GM11168 (cell line): Measurements from ENCODE around the gene AMIGO1.

Experiments
- in situ Hi-C: fragments of 300-500 bp; cut with MboI; formaldehyde crosslinking; loops from one replicate; pipeline ENCODE4 v1.12.0; 2022; ENCODE audit warnings: low sequenced_read_pairs; ENCODE audit not compliant: unreplicated experiment

AMIGO1 gene

GRCh38 chr1:109508001-109508872 lies 1.3 kb downstream of the AMIGO1 start:
- in situ Hi-C loops = no loop called here

GRCh38 chr1:109504974-109505373 lies 4.6 kb downstream of the AMIGO1 start:
- in situ Hi-C loops = no loop called here

GRCh38 chr1:109503935-109504334 lies 5.6 kb downstream of the AMIGO1 start:
- in situ Hi-C loops = no loop called here

DNA sequence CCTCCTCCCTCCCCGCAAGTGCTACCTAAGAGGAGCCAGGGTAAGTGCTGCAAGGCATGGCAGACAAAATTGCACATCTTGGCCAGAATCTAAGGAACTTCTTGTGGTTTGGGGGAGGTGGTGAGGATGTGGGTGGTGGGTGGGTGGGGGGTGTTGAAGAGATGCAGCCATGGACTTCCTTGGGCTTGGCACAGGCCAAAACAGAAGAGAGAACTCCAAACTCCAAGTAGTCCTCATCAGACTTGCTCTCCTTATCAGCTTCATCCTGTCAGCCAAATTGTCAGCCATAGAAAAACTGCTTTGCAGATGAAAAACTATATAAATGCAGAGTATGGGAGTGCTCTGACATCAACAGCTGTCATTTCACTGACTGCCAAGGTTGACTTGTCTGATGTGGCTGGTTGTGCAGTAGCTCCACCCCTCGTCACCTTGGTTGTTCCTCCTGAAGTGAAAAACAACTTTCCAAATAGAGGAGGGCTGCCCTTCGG lies 7.1 kb downstream of the AMIGO1 start:
- in situ Hi-C loops = no loop called here

GRCh38 chr1:109501644-109502363 lies 7.7 kb downstream of the AMIGO1 start:
- in situ Hi-C loops = no loop called here

DNA sequence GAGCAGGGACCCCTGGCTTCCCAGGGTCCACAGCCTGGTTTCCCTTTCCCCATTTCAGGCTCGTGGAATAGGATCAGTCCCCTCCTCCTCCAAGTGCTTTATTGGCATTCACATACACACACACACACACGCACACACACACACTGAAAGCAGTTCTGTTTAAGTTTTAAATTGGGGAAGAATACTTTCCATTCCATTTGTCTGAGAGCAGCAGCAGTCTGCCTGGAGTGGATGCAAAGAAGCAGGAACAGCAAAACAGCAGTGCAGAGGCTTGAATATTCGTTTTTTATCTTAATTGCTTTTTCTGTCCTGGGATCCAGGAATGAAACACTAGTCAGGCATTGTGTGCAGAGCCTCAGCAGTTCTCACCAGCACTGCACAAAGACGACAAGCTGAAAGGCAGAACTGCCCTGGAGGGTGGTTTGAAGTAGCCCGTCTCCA lies 8.6 kb downstream of the AMIGO1 start:
- in situ Hi-C loops = no loop called here

DNA sequence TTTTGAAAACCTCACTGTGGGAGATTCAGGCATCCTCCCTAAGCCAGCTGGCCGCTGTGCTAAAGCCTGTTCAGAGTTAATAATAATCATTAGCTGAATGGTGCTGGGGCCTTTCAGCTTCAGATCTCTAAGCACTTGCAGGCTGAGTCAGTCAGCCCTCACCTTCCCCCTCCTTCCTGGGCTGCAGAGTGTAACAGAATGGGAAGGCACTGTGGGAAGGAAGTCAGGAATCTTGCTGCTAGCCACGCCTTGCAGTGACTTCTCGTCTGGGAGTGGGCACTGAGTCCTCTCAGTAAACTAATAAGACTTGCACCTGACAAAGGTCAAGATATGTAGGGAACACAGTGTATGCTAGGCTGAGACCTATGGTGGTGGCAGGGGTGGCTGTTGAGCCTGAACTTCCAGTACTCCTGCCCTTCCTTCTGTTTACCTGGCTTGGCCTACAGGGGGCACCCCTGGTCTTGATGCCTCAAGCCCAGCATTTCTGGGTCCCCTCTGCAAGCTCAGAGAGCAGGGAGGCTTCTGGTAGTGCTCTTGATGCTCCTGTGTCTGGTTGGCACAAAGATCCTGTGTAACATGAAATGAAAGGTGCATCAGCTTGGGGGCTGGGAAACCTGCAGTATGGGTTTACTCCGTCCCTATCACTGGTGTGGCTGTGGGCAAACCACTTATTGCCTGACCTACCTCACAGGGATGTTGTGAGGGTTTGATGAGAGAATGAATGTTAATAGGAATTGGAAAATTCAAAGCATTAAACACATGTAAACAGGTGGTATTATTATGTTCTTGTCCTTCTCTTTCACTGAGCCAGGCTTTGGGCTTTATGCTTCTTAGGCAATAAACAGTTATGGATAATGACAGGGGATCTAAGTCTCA lies 9.6 kb downstream of the AMIGO1 start:
- in situ Hi-C loops = loop anchor here (5.0 kb wide), 1 partner anchor 32 kb away; no protein-coding TSS in a partner anchor

DNA sequence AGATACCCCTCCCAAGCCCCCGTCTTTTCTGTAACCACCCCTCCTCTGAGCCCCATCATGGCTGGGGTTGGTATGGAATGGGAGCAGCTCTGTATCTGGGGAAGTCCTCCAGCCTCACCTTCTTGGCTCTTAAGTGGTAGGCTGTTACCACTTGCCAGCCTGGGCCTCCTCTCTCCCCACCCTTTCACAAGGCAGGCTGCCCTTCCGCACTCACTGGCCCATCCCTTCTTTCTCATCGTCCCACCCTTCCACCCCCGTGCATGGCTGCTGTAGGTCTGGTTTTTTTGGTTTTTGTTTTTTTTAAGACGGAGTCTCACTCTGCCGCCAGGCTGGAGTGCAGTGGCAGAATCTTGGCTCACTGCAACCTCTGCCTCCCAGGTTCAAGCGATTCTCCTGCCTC lies 10.4 kb downstream of the AMIGO1 start:
- in situ Hi-C loops = loop anchor here (5.0 kb wide), 1 partner anchor 33 kb away; no protein-coding TSS in a partner anchor

- in situ Hi-C loops = loop anchor here (5.0 kb wide), 1 partner anchor 34 kb away; no protein-coding TSS in a partner anchor
Observed at GRCh38 chr1:109498161-109498801, 11.2 kb downstream of the AMIGO1 start.

- in situ Hi-C loops = loop anchor here (5.0 kb wide), 1 partner anchor 35 kb away; no protein-coding TSS in a partner anchor
Observed at GRCh38 chr1:109497449-109498160, 11.9 kb downstream of the AMIGO1 start.

- in situ Hi-C loops = loop anchor here (5.0 kb wide), 1 partner anchor 37 kb away; no protein-coding TSS in a partner anchor
Observed at GRCh38 chr1:109495738-109496137, 13.8 kb downstream of the AMIGO1 start.

DNA sequence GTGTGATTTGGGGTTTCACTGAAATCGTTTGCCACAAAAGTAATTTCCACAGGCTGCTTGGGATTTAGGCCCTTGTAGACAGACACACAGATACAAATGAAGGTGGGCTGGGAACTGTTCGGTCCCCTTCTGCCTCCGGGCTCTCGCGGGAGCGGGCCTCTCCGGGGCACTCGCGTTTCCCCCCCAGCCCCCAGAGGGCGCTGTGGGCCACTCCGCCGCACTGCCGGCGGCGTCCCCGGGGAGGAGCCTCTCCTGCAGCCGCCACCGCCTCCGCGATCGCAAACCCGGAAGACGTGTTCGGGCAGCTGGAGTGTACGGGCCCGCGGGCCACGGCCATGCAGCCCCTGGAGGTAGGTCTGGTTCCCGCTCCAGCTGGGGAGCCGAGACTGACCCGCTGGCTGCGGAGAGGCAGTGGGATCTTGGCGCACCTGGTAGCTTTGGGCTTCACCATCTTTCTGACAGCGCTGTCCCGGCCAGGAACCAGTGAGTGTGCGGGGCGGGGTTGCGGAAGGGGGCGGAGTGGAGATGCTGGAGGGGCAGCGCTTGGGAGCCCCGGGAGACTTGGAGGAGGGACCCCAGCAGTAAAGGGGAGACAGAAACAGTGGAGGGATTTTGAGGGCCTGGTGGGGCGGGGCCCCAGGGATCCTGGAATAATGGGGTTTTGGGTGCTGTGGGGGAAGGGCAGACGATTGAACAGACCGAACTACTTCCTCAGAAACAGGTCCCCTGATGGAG lies 15.6 kb downstream of the AMIGO1 start, which contains the start of gene CYB561D1:
TSS of gene CYB561D1 (plus strand) at position 290 of the 735 bp plus-strand sequence. CDS start at position 336, 46 bp downstream.
- in situ Hi-C loops = no loop called here

DNA sequence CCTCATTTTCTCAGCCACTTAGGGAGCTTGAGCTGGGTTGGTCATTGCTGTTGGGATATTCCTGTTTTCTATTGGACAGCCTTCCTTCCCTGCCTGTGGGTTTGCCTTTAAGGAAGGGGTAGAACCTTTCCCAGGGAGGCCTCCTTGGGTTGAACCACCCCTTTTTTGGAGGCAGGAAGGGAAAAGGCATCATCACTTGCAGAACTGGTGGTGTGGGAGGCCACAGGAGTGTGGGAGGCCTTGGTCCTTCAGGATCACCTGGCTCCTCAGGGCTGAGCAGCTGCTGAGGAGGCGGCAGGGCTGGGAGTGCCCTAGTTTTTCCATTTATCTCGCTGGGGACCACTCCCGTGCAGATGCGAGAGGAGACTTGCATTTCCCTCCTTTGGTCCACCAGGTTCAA lies 16.3 kb downstream of the AMIGO1 start:
- in situ Hi-C loops = no loop called here

DNA sequence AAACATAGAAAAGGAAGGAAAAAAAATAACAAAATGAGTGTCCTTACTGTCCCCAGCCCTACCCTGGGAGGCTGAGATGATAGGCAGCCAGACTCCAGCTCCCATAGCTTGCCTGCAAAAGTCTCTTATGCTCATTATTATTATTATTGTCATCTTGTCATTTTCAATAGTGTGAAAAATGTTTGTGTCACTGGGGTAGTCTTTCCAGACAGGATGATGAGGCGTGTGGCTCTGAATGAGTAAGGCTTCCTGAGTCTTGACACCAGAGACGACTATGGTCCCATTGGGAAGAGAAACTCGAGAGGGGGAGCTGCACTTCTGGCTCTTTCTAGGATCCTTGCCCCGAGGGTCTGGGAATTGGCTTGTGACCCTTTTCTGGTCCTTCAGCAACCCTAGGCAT lies 16.7 kb downstream of the AMIGO1 start:
- in situ Hi-C loops = no loop called here

GRCh38 chr1:109491372-109491771 lies 18.2 kb downstream of the AMIGO1 start:
- in situ Hi-C loops = no loop called here

- in situ Hi-C loops = no loop called here
Observed at GRCh38 chr1:109490934-109491302, 18.6 kb downstream of the AMIGO1 start.

- in situ Hi-C loops = no loop called here
Observed at GRCh38 chr1:109490029-109490933, 19.2 kb downstream of the AMIGO1 start.
